GM12878 (cell line): ENCODE data around the gene SLC12A7. TPM values are rescaled to one million over a fixed set of nuclear protein-coding genes. Genes with fewer than 3 reads are reported as not detected.

Source experiments
- ATAC-seq: fragments of 200-7000 bp; cut with Tn5 transposase; 3 replicates; pipeline ENCODE4 v1.9.1; 2020; ENCODE audit warnings: mild to moderate bottlenecking, moderate library complexity
- BruUV-seq: library from RNA; stranded (reverse); fragments of 400-500 nt; replicated peaks from 2 replicates; lab custom pipeline; 2021; lab: Mats Ljungman, UMichigan
- CTCF ChIA-PET: fragments of 300-600 bp; sonication (Branson Sonifier 250); formaldehyde crosslinking; extraction: SDS; loops from one replicate; lab custom pipeline; 2021; ENCODE audit warnings: inconsistent platforms; lab: Yijun Ruan, JAX
- POLR2A ChIA-PET: fragments of 350-600 bp; formaldehyde crosslinking; extraction: SDS; loops from one replicate; lab custom pipeline; 2021; ENCODE audit warnings: inconsistent platforms; lab: Charles Lee
- RAD21 ChIA-PET: fragments of 300-600 bp; sonication (Branson Sonifier 250); formaldehyde crosslinking; loops from one replicate; lab custom pipeline; 2023; ENCODE audit warnings: antibody characterized with exemption; ENCODE audit not compliant: unreplicated experiment; lab: Charles Lee
- SMC1A ChIA-PET: fragments of 300-600 bp; sonication (Branson Sonifier 250); formaldehyde crosslinking; loops from one replicate; lab custom pipeline; 2023; ENCODE audit not compliant: unreplicated experiment, uncharacterized antibody; lab: Charles Lee
- DNase-seq: peaks from one replicate; pipeline ENCODE4 v3.0.0-alpha.2; 2011; ENCODE audit warnings: low read depth, low spot score
- FAIRE-seq: peaks from 3 replicates; lab custom pipeline; 2011; peaks lifted over from hg19 to GRCh38; lab: Jason Lieb, UNC
- H2AFZ ChIP-seq: 2 replicates; pipeline ENCODE4 v1.6.0; 2011; ENCODE audit warnings: low read depth, low read length, control low read depth; ENCODE audit not compliant: control insufficient read depth
- H3K27ac ChIP-seq: 2 replicates; pipeline ENCODE4 v1.5.1; 2011; ENCODE audit warnings: control low read depth; ENCODE audit not compliant: control insufficient read depth, insufficient read depth
- H3K27me3 ChIP-seq, 2 experiments: replicated peaks in 1 of 2; 2 replicates each; pipeline versions ENCODE4 v1.6.0 to v1.6.1; 2011; ENCODE audit warnings: low read length in 1 of 2; ENCODE audit not compliant: control insufficient read depth in 2 of 2, insufficient read depth in 2 of 2
- H3K36me3 ChIP-seq, 2 experiments: 2 replicates each; pipeline ENCODE4 v1.5.1; 2011; ENCODE audit warnings: low read length in 1 of 2; ENCODE audit not compliant: control insufficient read depth in 2 of 2, insufficient read depth in 2 of 2
- H3K4me1 ChIP-seq: 2 replicates; pipeline ENCODE4 v1.6.1; 2011; ENCODE audit warnings: mild to moderate bottlenecking, low read length, moderate library complexity, mixed read lengths; ENCODE audit not compliant: control insufficient read depth, insufficient read depth
- H3K4me2 ChIP-seq: 2 replicates; pipeline ENCODE4 v1.6.0; 2011; ENCODE audit warnings: control low read depth; ENCODE audit not compliant: control insufficient read depth, insufficient read depth
- H3K4me3 ChIP-seq: fragments of 200-600 bp; sonication (generic); 2 replicates; pipeline ENCODE4 v1.5.1; 2016
- H3K79me2 ChIP-seq: 2 replicates; pipeline ENCODE4 v1.6.0; 2011; ENCODE audit warnings: low read length; ENCODE audit not compliant: control insufficient read depth, insufficient read depth
- H3K9ac ChIP-seq: 2 replicates; pipeline ENCODE4 v1.8.0; 2011; ENCODE audit warnings: low read length, control low read depth, mixed read lengths; ENCODE audit not compliant: control insufficient read depth, insufficient read depth
- H3K9me3 ChIP-seq: replicated peaks from 3 replicates; pipeline ENCODE4 v1.5.1; 2011; ENCODE audit warnings: mild to moderate bottlenecking, low read length; ENCODE audit not compliant: control insufficient read depth, insufficient read depth
- H4K20me1 ChIP-seq: 2 replicates; pipeline ENCODE4 v1.6.0; 2011; ENCODE audit not compliant: control insufficient read depth, insufficient read depth
- BACH1 ChIP-seq: fragments of 450-650 bp; IDR thresholded peaks from 2 replicates; pipeline ENCODE4 v1.6.1; 2017; ENCODE audit warnings: mild to moderate bottlenecking, borderline replicate concordance
- EGR1 ChIP-seq, 2 experiments: IDR thresholded peaks; 1 replicate in 1 of 2; 2 replicates in 1 of 2; pipeline ENCODE4 v1.6.1; 2011 to 2012; ENCODE audit warnings: low read depth in 2 of 2, low read length in 2 of 2, borderline replicate concordance in 1 of 2, mild to moderate bottlenecking in 1 of 2, moderate library complexity in 1 of 2
- MEF2A ChIP-seq: IDR thresholded peaks from 2 replicates; pipeline ENCODE4 v1.6.1; 2011; ENCODE audit warnings: low read depth, mild to moderate bottlenecking, low read length, moderate library complexity; ENCODE audit not compliant: insufficient read depth
- NR2C1 ChIP-seq: fragments of 450-650 bp; IDR thresholded peaks from 2 replicates; pipeline ENCODE4 v1.6.1; 2017; ENCODE audit warnings: antibody characterized with exemption, mild to moderate bottlenecking, moderate library complexity
- NR2F1 ChIP-seq: fragments of 450-650 bp; conservative IDR thresholded peaks from 2 replicates; pipeline ENCODE4 v1.6.1; 2017; ENCODE audit warnings: mild to moderate bottlenecking
- SREBF2 ChIP-seq: IDR thresholded peaks from 2 replicates; pipeline ENCODE4 v1.6.1; 2012; ENCODE audit warnings: mild to moderate bottlenecking, low read length
- TBL1XR1 ChIP-seq: IDR thresholded peaks from 2 replicates; pipeline ENCODE4 v1.6.1; 2012; ENCODE audit warnings: low read depth, low read length, improper control_type of control experiment
- ZNF622 ChIP-seq: fragments of 450-650 bp; IDR thresholded peaks from 2 replicates; pipeline ENCODE4 v1.6.1; 2017; ENCODE audit warnings: mild to moderate bottlenecking, inconsistent platforms
- WGBS: methylation state at CpG from one replicate; pipeline ENCODE4 v1.1.6; 2016; ENCODE audit warnings: low lambda C conversion rate; ENCODE audit not compliant: insufficient replicate concordance, insufficient coverage; ENCODE audit errors: missing lambda C conversion rate; 5-methylcytosine and 5-hydroxymethylcytosine counted together
- in situ Hi-C: fragments of 300-500 bp; cut with MboI; formaldehyde crosslinking; loops from 9 replicates; pipeline ENCODE4 v1.14.3; 2018; ENCODE audit warnings: mixed read lengths
- intact Hi-C: fragments of 100-400 bp; cut with micrococcal nuclease; formaldehyde crosslinking; loops from one replicate; pipeline ENCODE4 v1.14.2; 2022; ENCODE audit not compliant: unreplicated experiment
- polyA plus RNA-seq, 11 experiments: library from polyadenylated mRNA; depleted of rRNA in 4 of 11; unstranded in 6 of 11; stranded (reverse) in 5 of 11; fragments of >200 nt; fragmentation: Nextera tagmentation in 4 of 11; fragmentation: Illumina TruSeq in 1 of 11; extraction: Ambion mirVana in 4 of 11; extraction: Trizol in 1 of 11; gene quantifications; 1 replicate in 1 of 11; 2 replicates in 10 of 11; pipeline versions ENCODE4 v1.2.1 to v1.2.3, GENCODE V29; 2011 to 2016; ENCODE audit warnings: inconsistent platforms in 2 of 11, missing spikeins in 2 of 11, low read depth in 1 of 11
- total RNA-seq, 4 experiments: library from RNA; depleted of rRNA in 3 of 4; stranded (reverse); fragments of >200 nt in 3 of 4; fragmentation: Illumina TruSeq in 1 of 4; extraction: Trizol in 1 of 4; gene quantifications; 2 replicates each; pipeline versions ENCODE4 v1.2.1 to v1.2.3, GENCODE V29; 2013 to 2021
- TF ChIP-seq, protein P1 (sequence below): fragments of 450-650 bp; IDR thresholded peaks from 2 replicates; pipeline ENCODE4 v1.6.1; 2016; ENCODE audit warnings: mild to moderate bottlenecking

Gene SLC12A7
- total and polyA plus RNA-seq, 10 of the 15 experiments (the other 5 are each of a cell fraction or from before 2014, with no cell fraction given) = 0.10 to 10.0 (median 2.9) TPM

DNA sequence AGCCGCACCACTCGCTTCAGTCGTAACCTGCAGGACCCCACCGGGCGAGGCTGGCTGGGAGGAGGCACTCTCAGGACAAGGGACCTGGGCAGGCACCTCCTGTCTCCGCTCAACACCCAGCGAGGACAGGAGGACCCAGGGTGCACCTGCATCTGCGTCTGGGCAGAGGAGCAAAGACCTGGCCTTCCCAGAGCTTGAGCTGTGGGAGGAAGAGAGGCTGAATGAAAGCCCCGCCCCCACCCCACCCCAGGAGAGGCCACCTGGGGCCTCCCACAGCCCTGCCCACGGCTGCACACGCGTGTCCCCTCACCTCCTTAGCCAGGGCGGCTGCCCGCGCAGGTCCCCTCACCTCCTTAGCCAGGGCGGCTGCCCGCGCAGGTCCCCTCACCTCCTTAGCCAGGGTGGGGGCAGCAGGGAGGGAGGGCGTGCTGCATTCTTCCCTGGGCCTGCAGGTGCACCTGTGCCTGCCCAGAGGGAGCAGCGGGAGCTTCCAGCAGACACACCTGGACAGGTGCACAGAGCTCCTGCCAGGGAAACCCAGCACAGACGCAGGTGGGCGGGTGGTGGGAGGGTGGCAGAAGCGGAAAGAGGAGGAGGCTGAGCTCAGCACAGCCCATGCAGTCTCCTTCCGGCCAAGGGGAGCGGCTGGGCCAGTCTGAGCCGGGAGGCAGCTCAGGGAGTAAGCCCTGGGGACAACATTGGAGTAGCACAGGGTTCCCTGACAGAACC is 18.5 kb upstream of the SLC12A7 start:
- 30% methylated on average over 26 of the region's 26 CpGs for WGBS
- peak in 1 of 2 experiments; percentile 55; a peak in 1 of 3 replicates for TF ChIP-seq EGR1 (IDR thresholded peaks at IDR 0.05; ENCODE audit: borderline replicate concordance in 1 of 2, low read depth in 2 of 2, low read length in 2 of 2)
- TF ChIP-seq TBL1XR1 = no peak
- TF ChIP-seq, all 136 proteins: peak for 1
- H3K9ac ChIP-seq = no peak overlapping the region
- BruUV-seq = no TSS peak
- no peaks in the 10 kb centered on the region for H3K36me3 ChIP-seq
- ChIA-PET POLR2A (interaction anchor here (0.8 to 4.0 kb wide), 3 partner anchors 14 to 25 kb away, joined by 3 to 18 read pairs (median 7); no protein-coding TSS in a partner anchor), SMC1A (interaction anchor here (1.0 kb wide), 1 partner anchor 9 kb away, joined by 3 read pairs; no protein-coding TSS in a partner anchor), CTCF (interaction anchor here (0.8 to 6.5 kb wide), 6 partner anchors 10 to 207 kb away, joined by 3 to 25 read pairs (median 4); no protein-coding TSS in a partner anchor), RAD21 (interaction anchor here (1.4 to 7.1 kb wide), 3 partner anchors 10 to 23 kb away, joined by 3 to 78 read pairs (median 27); no protein-coding TSS in a partner anchor)
- no peak overlapping the region for H3K27ac ChIP-seq
- no peak for DNase-seq
- intact Hi-C loops = no loop called here
- peak overlapping the region; percentile 25; the same call in 1 of the 2 replicates for H3K4me2 ChIP-seq
- no peaks in the 10 kb centered on the region for H3K9me3 ChIP-seq
- no peaks in the 10 kb centered on the region for H3K79me2 ChIP-seq
- no peaks in the 10 kb centered on the region for H4K20me1 ChIP-seq
- ATAC-seq = 0 out of 3 replicates have a peak, but pooled peaks have one; percentile 12
- H2AFZ ChIP-seq = peak overlapping the region; percentile 29; the same call in 1 of the 2 replicates
- H3K4me1 ChIP-seq = peaks cover 19% of the 10 kb centered on the region
- no peaks in the 10 kb centered on the region for H3K27me3 ChIP-seq
- no peak overlapping the region for H3K4me3 ChIP-seq
- no peak for FAIRE-seq
- in situ Hi-C loops = no loop called here

DNA sequence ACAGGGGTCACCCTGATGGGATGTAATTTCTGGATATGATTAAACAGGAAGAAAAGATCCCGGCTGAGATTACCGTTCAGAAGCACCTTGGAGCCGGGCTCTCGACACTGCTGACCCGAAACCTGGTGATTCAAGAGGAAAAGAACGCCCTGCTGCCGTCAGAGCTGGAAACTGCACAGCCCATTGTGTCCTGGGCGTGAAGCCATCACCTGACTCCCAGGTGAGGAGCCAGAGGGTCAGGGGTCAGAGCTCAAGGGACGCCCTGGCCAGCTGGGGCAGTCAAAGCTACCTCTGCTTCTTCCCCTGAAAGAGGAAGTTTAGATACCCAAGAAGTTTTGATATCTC is 17.8 kb upstream of the SLC12A7 start:
- Histone ChIP-seq H2AFZ (no peak overlapping the region), H3K9me3 (no peaks in the 10 kb centered on the region), H3K36me3 (no peaks in the 10 kb centered on the region), H4K20me1 (no peaks in the 10 kb centered on the region), H3K27ac (no peak overlapping the region), H3K79me2 (no peaks in the 10 kb centered on the region), H3K9ac (no peak overlapping the region), H3K27me3 (no peaks in the 10 kb centered on the region), H3K4me3 (no peak overlapping the region), H3K4me1 (peaks cover 12% of the 10 kb centered on the region), H3K4me2 (no peak overlapping the region)
- in situ Hi-C loops = no loop called here
- ATAC-seq (no peak), FAIRE-seq (no peak), DNase-seq (no peak)
- no TSS peak for BruUV-seq
- ChIA-PET CTCF (interaction anchor here (1.0 to 6.5 kb wide), 2 partner anchors 11 to 21 kb away, joined by 4 to 25 read pairs; no protein-coding TSS in a partner anchor), SMC1A (no interaction called here), POLR2A (interaction anchor here (0.7 kb wide), 1 partner anchor 10 kb away, joined by 4 read pairs; no protein-coding TSS in a partner anchor), RAD21 (interaction anchor here (1.0 to 7.1 kb wide), 3 partner anchors 9 to 22 kb away, joined by 3 to 78 read pairs (median 4); no protein-coding TSS in a partner anchor)
- 2% methylated on average over 9 of the region's 9 CpGs for WGBS
- intact Hi-C loops = no loop called here
- no peak for TF ChIP-seq ZNF622
- TF ChIP-seq, protein P1, sequence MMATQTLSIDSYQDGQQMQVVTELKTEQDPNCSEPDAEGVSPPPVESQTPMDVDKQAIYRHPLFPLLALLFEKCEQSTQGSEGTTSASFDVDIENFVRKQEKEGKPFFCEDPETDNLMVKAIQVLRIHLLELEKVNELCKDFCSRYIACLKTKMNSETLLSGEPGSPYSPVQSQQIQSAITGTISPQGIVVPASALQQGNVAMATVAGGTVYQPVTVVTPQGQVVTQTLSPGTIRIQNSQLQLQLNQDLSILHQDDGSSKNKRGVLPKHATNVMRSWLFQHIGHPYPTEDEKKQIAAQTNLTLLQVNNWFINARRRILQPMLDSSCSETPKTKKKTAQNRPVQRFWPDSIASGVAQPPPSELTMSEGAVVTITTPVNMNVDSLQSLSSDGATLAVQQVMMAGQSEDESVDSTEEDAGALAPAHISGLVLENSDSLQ = no peak
- TF ChIP-seq NR2C1 = peak; percentile 49
- no peak for TF ChIP-seq BACH1
- no peak for TF ChIP-seq SREBF2
- no peak for TF ChIP-seq MEF2A
- peak; percentile 29; the same call in 1 of the 2 replicates for TF ChIP-seq NR2F1
